ENCODE measurements around the gene TRNP1. TPM values are rescaled to one million over a fixed set of nuclear protein-coding genes. Genes with fewer than 3 reads are reported as not detected.

TRNP1 gene
- total RNA-seq, 2 experiments from 2014 or later: 0.19 TPM; not detected in 1

DNA sequence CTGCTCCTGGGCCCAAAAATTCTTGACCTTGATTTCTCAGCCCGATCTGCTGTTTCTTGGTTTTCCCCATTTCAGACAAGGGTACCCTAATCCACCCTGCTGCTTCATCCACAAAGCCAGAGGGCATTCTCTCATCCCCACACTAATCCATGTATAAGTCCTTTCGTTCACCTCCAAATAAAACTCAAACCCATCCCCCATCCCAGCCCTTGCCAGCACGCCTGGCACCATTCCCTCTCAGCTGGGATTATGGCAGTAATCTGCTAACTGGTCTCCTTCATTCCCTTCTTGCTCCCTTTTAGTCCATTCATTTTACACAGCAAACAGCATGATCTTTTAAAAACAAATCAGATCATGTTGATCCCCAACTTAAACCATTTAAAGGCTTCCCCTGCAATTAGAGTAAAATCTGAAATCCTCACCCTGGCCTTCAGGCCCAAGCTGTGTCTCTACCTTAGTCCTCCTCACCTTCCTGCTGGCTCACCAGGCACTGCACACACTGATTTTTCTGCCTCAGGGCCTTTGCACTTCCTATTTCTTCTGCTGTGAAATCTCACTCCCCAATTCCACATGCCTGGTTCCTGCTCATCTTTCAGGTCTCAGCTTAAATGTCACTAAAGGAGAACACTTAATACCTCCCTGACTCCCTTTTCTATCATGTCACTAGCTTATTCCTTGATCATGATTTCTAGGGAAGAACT lies 12.2 kb upstream of the TRNP1 start:
- Histone ChIP-seq H3K9me3 (ENCODE audit: low read length) (no peaks in the 10 kb centered on the region), H3K27ac (ENCODE audit: low read depth, low read length, poor library complexity, severe bottlenecking) (no peak overlapping the region), H3K4me2 (ENCODE audit: low read length) (no peak overlapping the region), H3K36me3 (ENCODE audit: insufficient read depth, low read length) (no peaks in the 10 kb centered on the region), H3K9me2 (ENCODE audit: insufficient read depth, low read length) (no peaks in the 10 kb centered on the region), H4K20me1 (ENCODE audit: insufficient read depth, low read length) (no peaks in the 10 kb centered on the region), H3K79me2 (ENCODE audit: insufficient read depth, low read depth, low read length) (no peaks in the 10 kb centered on the region), H3K4me1 (ENCODE audit: insufficient read depth, low read length, poor library complexity, severe bottlenecking) (no peaks in the 10 kb centered on the region), H2AFZ (ENCODE audit: low read length) (no peak overlapping the region), H3K4me3 (ENCODE audit: low read depth, low read length, poor library complexity, severe bottlenecking) (no peak overlapping the region)
- ChIA-PET CTCF (ENCODE audit: unreplicated experiment) (no interaction called here), POLR2A (interaction anchor here (0.7 kb wide), 1 partner anchor 30 kb away, joined by 3 read pairs; no protein-coding TSS in a partner anchor)
- TF ChIP-seq EZH2phosphoT487 (IDR thresholded peaks at IDR 0.05; ENCODE audit: borderline replicate concordance, low read depth, low read length): no peak
- TF ChIP-seq, protein P1, sequence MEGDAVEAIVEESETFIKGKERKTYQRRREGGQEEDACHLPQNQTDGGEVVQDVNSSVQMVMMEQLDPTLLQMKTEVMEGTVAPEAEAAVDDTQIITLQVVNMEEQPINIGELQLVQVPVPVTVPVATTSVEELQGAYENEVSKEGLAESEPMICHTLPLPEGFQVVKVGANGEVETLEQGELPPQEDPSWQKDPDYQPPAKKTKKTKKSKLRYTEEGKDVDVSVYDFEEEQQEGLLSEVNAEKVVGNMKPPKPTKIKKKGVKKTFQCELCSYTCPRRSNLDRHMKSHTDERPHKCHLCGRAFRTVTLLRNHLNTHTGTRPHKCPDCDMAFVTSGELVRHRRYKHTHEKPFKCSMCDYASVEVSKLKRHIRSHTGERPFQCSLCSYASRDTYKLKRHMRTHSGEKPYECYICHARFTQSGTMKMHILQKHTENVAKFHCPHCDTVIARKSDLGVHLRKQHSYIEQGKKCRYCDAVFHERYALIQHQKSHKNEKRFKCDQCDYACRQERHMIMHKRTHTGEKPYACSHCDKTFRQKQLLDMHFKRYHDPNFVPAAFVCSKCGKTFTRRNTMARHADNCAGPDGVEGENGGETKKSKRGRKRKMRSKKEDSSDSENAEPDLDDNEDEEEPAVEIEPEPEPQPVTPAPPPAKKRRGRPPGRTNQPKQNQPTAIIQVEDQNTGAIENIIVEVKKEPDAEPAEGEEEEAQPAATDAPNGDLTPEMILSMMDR (conservative IDR thresholded peaks at IDR 0.05; ENCODE audit: low read length): no peak
- intact Hi-C loops (cut with micrococcal nuclease; ENCODE audit: unreplicated experiment): no loop called here
- DNase-seq (ENCODE audit: low spot score): no peak
- no TSS peak for BruUV-seq (replicated peaks)

DNA sequence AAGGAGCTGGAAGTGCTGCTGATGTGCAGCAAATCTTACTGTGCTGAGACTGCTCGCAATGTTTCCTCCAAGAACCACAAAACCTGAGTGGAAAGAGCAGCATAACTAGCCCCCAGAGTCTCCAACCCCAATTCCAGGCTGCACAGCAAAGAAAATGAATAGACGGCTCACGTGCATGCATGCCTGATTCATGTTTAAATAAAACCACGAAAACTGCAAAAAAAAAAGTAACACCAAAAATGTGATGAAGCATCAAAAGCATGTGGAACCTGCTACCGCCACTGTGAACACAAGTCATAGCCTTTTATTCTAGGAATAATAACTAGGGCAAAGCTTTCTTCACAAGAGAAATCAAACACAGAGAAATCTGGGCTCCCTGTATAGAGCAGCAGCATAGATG lies 9.6 kb upstream of the TRNP1 start:
- ChIA-PET POLR2A (no interaction called here), CTCF (ENCODE audit: unreplicated experiment) (no interaction called here)
- no peak for DNase-seq (ENCODE audit: low spot score)
- H3K27ac ChIP-seq (ENCODE audit: low read depth, low read length, poor library complexity, severe bottlenecking): no peak overlapping the region
- BruUV-seq (replicated peaks): no TSS peak
- no peaks in the 10 kb centered on the region for H3K9me3 ChIP-seq (ENCODE audit: low read length)
- no peak overlapping the region for H3K4me3 ChIP-seq (ENCODE audit: low read depth, low read length, poor library complexity, severe bottlenecking)
- peaks cover 5% of the 10 kb centered on the region for H3K4me1 ChIP-seq (ENCODE audit: insufficient read depth, low read length, poor library complexity, severe bottlenecking)
- no peaks in the 10 kb centered on the region for H3K79me2 ChIP-seq (ENCODE audit: insufficient read depth, low read depth, low read length)
- intact Hi-C loops (cut with micrococcal nuclease; ENCODE audit: unreplicated experiment): no loop called here
- no peak for TF ChIP-seq EZH2phosphoT487 (IDR thresholded peaks at IDR 0.05; ENCODE audit: borderline replicate concordance, low read depth, low read length)
- TF ChIP-seq, protein P1 (conservative IDR thresholded peaks at IDR 0.05; ENCODE audit: low read length): no peak
- no peaks in the 10 kb centered on the region for H3K36me3 ChIP-seq (ENCODE audit: insufficient read depth, low read length)
- no peak overlapping the region for H3K4me2 ChIP-seq (ENCODE audit: low read length)
- no peak overlapping the region for H2AFZ ChIP-seq (ENCODE audit: low read length)
- no peaks in the 10 kb centered on the region for H4K20me1 ChIP-seq (ENCODE audit: insufficient read depth, low read length)
- no peaks in the 10 kb centered on the region for H3K9me2 ChIP-seq (ENCODE audit: insufficient read depth, low read length)

DNA sequence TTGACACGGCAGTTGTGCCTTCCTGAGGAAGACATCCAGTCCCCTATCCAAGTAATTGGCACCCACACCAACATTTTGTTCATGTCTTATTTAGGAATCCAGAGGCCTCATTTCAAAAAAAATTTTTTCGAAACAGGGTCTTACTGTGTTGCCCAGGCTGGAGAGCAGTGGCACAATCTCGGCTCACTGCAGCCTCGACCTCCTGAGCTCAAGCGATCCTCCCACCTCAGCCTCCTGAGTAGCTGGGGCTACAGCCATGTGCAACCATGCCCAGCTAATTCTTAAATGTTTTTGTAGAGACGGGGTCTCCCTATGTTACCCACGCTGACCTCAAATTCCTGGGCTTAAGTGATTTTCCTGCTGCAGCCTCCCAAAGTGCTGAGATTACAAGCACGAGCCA lies 9.2 kb upstream of the TRNP1 start:
- no peak for DNase-seq (ENCODE audit: low spot score)
- Histone ChIP-seq H4K20me1 (ENCODE audit: insufficient read depth, low read length) (no peaks in the 10 kb centered on the region), H2AFZ (ENCODE audit: low read length) (no peak overlapping the region), H3K4me2 (ENCODE audit: low read length) (no peak overlapping the region), H3K36me3 (ENCODE audit: insufficient read depth, low read length) (no peaks in the 10 kb centered on the region), H3K27ac (ENCODE audit: low read depth, low read length, poor library complexity, severe bottlenecking) (no peak overlapping the region), H3K4me3 (ENCODE audit: low read depth, low read length, poor library complexity, severe bottlenecking) (no peak overlapping the region), H3K4me1 (ENCODE audit: insufficient read depth, low read length, poor library complexity, severe bottlenecking) (peaks cover 5% of the 10 kb centered on the region), H3K9me2 (ENCODE audit: insufficient read depth, low read length) (no peaks in the 10 kb centered on the region), H3K79me2 (ENCODE audit: insufficient read depth, low read depth, low read length) (no peaks in the 10 kb centered on the region), H3K9me3 (ENCODE audit: low read length) (no peaks in the 10 kb centered on the region)
- TF ChIP-seq EZH2phosphoT487 (IDR thresholded peaks at IDR 0.05; ENCODE audit: borderline replicate concordance, low read depth, low read length): no peak
- TF ChIP-seq, protein P1 (conservative IDR thresholded peaks at IDR 0.05; ENCODE audit: low read length): no peak
- ChIA-PET POLR2A (no interaction called here), CTCF (ENCODE audit: unreplicated experiment) (no interaction called here)
- no TSS peak for BruUV-seq (replicated peaks)
- intact Hi-C loops (cut with micrococcal nuclease; ENCODE audit: unreplicated experiment): no loop called here

All from OCI-LY7 (cell line).